Smooth muscle cell (in vitro differentiated cells): ENCODE measurements around the gene ATRNL1. TPM values are rescaled to one million over a fixed set of nuclear protein-coding genes. Genes with fewer than 3 reads are reported as not detected.

Experiments
- DNase-seq: peaks from one replicate; lab custom pipeline; 2025; ENCODE audit not compliant: unreplicated experiment; lab: John Stamatoyannopoulos, UW
- H2AFZ ChIP-seq: fragments of 200-600 bp; sonication (generic); 2 replicates; pipeline ENCODE4 v1.6.0; 2016; ENCODE audit warnings: antibody characterized with exemption, low read depth, mild to moderate bottlenecking
- H3F3A ChIP-seq: fragments of 200-600 bp; sonication (generic); 2 replicates; pipeline ENCODE4 v1.6.0; 2017; ENCODE audit warnings: antibody characterized with exemption, low read depth
- H3K27ac ChIP-seq: fragments of 200-600 bp; sonication (generic); 2 replicates; pipeline ENCODE4 v1.5.1; 2016; ENCODE audit warnings: low read depth, mild to moderate bottlenecking
- H3K27me3 ChIP-seq: fragments of 200-600 bp; sonication (generic); 2 replicates; pipeline ENCODE4 v1.6.1; 2016; ENCODE audit warnings: low read depth, mild to moderate bottlenecking
- H3K36me3 ChIP-seq: fragments of 200-600 bp; sonication (generic); 2 replicates; pipeline ENCODE4 v1.5.1; 2016; ENCODE audit warnings: low read depth
- H3K4me1 ChIP-seq: fragments of 200-600 bp; sonication (generic); 2 replicates; pipeline ENCODE4 v1.5.1; 2016; ENCODE audit warnings: low read depth
- H3K4me2 ChIP-seq: fragments of 200-600 bp; sonication (generic); 2 replicates; pipeline ENCODE4 v1.6.0; 2016; ENCODE audit warnings: mild to moderate bottlenecking
- H3K4me3 ChIP-seq: fragments of 200-600 bp; sonication (generic); 2 replicates; pipeline ENCODE4 v1.5.1; 2016; ENCODE audit warnings: mild to moderate bottlenecking
- H3K79me2 ChIP-seq: fragments of 200-600 bp; sonication (generic); 2 replicates; pipeline ENCODE4 v1.6.0; 2016; ENCODE audit warnings: low read depth, mild to moderate bottlenecking
- H3K9ac ChIP-seq: fragments of 200-600 bp; sonication (generic); 2 replicates; pipeline ENCODE4 v1.6.0; 2016; ENCODE audit warnings: low read depth
- H3K9me3 ChIP-seq: fragments of 200-600 bp; sonication (generic); replicated peaks from 2 replicates; pipeline ENCODE4 v1.5.1; 2016; ENCODE audit warnings: low read depth
- H4K20me1 ChIP-seq: fragments of 200-600 bp; sonication (generic); 2 replicates; pipeline ENCODE4 v1.6.0; 2016; ENCODE audit warnings: low read depth
- CTCF ChIP-seq: fragments of 200-600 bp; sonication (generic); IDR thresholded peaks from 2 replicates; pipeline ENCODE4 v1.5.1; 2017; ENCODE audit warnings: borderline replicate concordance, mild to moderate bottlenecking, antibody characterized with exemption; ENCODE audit not compliant: insufficient read depth, poor library complexity, severe bottlenecking
- WGBS: methylation state at CpG from one replicate; pipeline ENCODE4 v1.1.7; 2016; ENCODE audit warnings: low lambda C conversion rate; 5-methylcytosine and 5-hydroxymethylcytosine counted together
- polyA plus RNA-seq: library from polyadenylated mRNA; unstranded; fragments of >200 nt; fragmentation: Nextera tagmentation; extraction: Ambion mirVana; gene quantifications from 2 replicates; pipeline ENCODE4 v1.2.1, GENCODE V29; 2016
- total RNA-seq: library from RNA; depleted of rRNA; stranded (reverse); fragments of >200 nt; gene quantifications from 2 replicates; pipeline ENCODE4 v1.2.3, GENCODE V29; 2014

The ATRNL1 gene
- total and polyA plus RNA-seq, 2 experiments from 2014 or later: 2.7 to 14.9 TPM

GRCh38 chr10:115045499-115045898, 47.7 kb upstream of the ATRNL1 start:
- no peaks in the 10 kb centered on the region for H3K4me1 ChIP-seq

GRCh38 chr10:115046686-115047236, 46.4 kb upstream of the ATRNL1 start:
- Histone ChIP-seq H3K4me3 (no peak overlapping the region), H2AFZ (no peak overlapping the region), H3K27me3 (no peaks in the 10 kb centered on the region), H3K9me3 (no peaks in the 10 kb centered on the region), H3K36me3 (no peaks in the 10 kb centered on the region), H3K9ac (no peak overlapping the region), H3K4me2 (no peak overlapping the region), H3F3A (no peaks in the 10 kb centered on the region), H3K27ac (no peak overlapping the region), H4K20me1 (no peaks in the 10 kb centered on the region), H3K79me2 (no peaks in the 10 kb centered on the region), H3K4me1 (no peaks in the 10 kb centered on the region)
- no peak for TF ChIP-seq CTCF
- DNase-seq: no peak
- WGBS: 83% methylated on average over 1 of the region's 1 CpG

More at GRCh38 chr10:115045499-115045898, 47.7 kb upstream of the ATRNL1 start:
- no peaks in the 10 kb centered on the region for H3K79me2 ChIP-seq
- H3K9me3 ChIP-seq: no peaks in the 10 kb centered on the region
- no peak overlapping the region for H3K27ac ChIP-seq
- H3K4me3 ChIP-seq: no peak overlapping the region
- no peaks in the 10 kb centered on the region for H3K36me3 ChIP-seq
- no peak overlapping the region for H3K9ac ChIP-seq
- TF ChIP-seq CTCF: no peak
- 88% methylated on average over 1 of the region's 1 CpG for WGBS
- H2AFZ ChIP-seq: no peak overlapping the region
- H3K4me2 ChIP-seq: no peak overlapping the region
- H4K20me1 ChIP-seq: no peaks in the 10 kb centered on the region
- no peaks in the 10 kb centered on the region for H3K27me3 ChIP-seq
- H3F3A ChIP-seq: no peaks in the 10 kb centered on the region
- DNase-seq: no peak

GRCh38 chr10:115047705-115048104, 45.5 kb upstream of the ATRNL1 start:
- Histone ChIP-seq H3K4me2 (no peak overlapping the region), H3K27ac (no peak overlapping the region), H3K9me3 (no peaks in the 10 kb centered on the region), H3K4me3 (no peak overlapping the region), H3K79me2 (no peaks in the 10 kb centered on the region), H3K27me3 (no peaks in the 10 kb centered on the region), H3F3A (no peaks in the 10 kb centered on the region), H3K9ac (no peak overlapping the region), H4K20me1 (no peaks in the 10 kb centered on the region), H3K4me1 (no peaks in the 10 kb centered on the region), H3K36me3 (no peaks in the 10 kb centered on the region), H2AFZ (no peak overlapping the region)
- no peak for TF ChIP-seq CTCF
- DNase-seq: no peak

GRCh38 chr10:115049318-115049717, 43.8 kb upstream of the ATRNL1 start:
- 51% methylated on average over 6 of the region's 6 CpGs for WGBS
- Histone ChIP-seq H4K20me1 (no peaks in the 10 kb centered on the region), H3K27me3 (no peaks in the 10 kb centered on the region), H3K4me1 (no peaks in the 10 kb centered on the region), H3K36me3 (no peaks in the 10 kb centered on the region), H3K27ac (no peak overlapping the region), H3K79me2 (no peaks in the 10 kb centered on the region), H3K4me2 (no peak overlapping the region), H3F3A (no peaks in the 10 kb centered on the region), H2AFZ (no peak overlapping the region), H3K9ac (no peak overlapping the region), H3K9me3 (no peaks in the 10 kb centered on the region), H3K4me3 (no peak overlapping the region)
- no peak for DNase-seq
- no peak for TF ChIP-seq CTCF
